HepG2 (cell line): ENCODE data around the gene PHKB.

ENCODE experiments used
- CTCF ChIP-seq: sonication (generic); formaldehyde crosslinking; IDR thresholded peaks from 2 replicates; pipeline ENCODE4 v1.5.0; 2020; ENCODE audit warnings: mild to moderate bottlenecking, missing genetic modification reagents, moderate library complexity
- ESRRA ChIP-seq: sonication (generic); formaldehyde crosslinking; IDR thresholded peaks from 2 replicates; pipeline ENCODE4 v1.5.1; 2020; ENCODE audit warnings: mild to moderate bottlenecking, low read depth, missing genetic modification reagents
- IKZF1 ChIP-seq: fragments of 450-650 bp; IDR thresholded peaks from 2 replicates; pipeline ENCODE4 v1.7.1; 2016
- MXI1 ChIP-seq: IDR thresholded peaks from 3 replicates; pipeline ENCODE4 v1.6.1; 2012; ENCODE audit warnings: low read depth, low read length, inconsistent platforms, borderline replicate concordance
- MYNN ChIP-seq: sonication (generic); formaldehyde crosslinking; IDR thresholded peaks from 2 replicates; pipeline ENCODE4 v1.4.0; 2020; ENCODE audit warnings: mild to moderate bottlenecking, low read depth, missing genetic modification reagents
- NBN ChIP-seq: fragments of 450-650 bp; conservative IDR thresholded peaks from 2 replicates; pipeline ENCODE4 v1.6.1; 2017
- PAX8 ChIP-seq: sonication (generic); formaldehyde crosslinking; IDR thresholded peaks from 2 replicates; pipeline ENCODE4 v1.8.0; 2022; ENCODE audit warnings: mild to moderate bottlenecking, missing genetic modification reagents, borderline replicate concordance
- SIN3A ChIP-seq: IDR thresholded peaks from 2 replicates; pipeline ENCODE4 v1.6.1; 2011; ENCODE audit warnings: low read depth, mild to moderate bottlenecking, control low read depth, low read length, borderline replicate concordance
- TBP ChIP-seq: sonication (generic); formaldehyde crosslinking; IDR thresholded peaks from 2 replicates; pipeline ENCODE4 v1.5.0; 2020; ENCODE audit warnings: missing genetic modification reagents
- TFAP4 ChIP-seq: sonication (generic); IDR thresholded peaks from 2 replicates; pipeline ENCODE4 v1.6.1; 2016; ENCODE audit warnings: low read depth, borderline replicate concordance
- YEATS2 ChIP-seq: sonication (generic); formaldehyde crosslinking; IDR thresholded peaks from 2 replicates; pipeline ENCODE4 v1.4.0; 2020; ENCODE audit warnings: missing genetic modification reagents, borderline replicate concordance
- ZNF101 ChIP-seq: sonication (generic); formaldehyde crosslinking; IDR thresholded peaks from 2 replicates; pipeline ENCODE4 v1.4.0; 2020; ENCODE audit warnings: mild to moderate bottlenecking, low read depth, missing genetic modification reagents, borderline replicate concordance
- TF ChIP-seq, protein P1 (sequence below): sonication (generic); formaldehyde crosslinking; conservative IDR thresholded peaks from 2 replicates; pipeline ENCODE4 v1.8.0; 2022; ENCODE audit warnings: mild to moderate bottlenecking, moderate library complexity, missing genetic modification reagents
- TF ChIP-seq, protein P2 (sequence below): sonication (generic); formaldehyde crosslinking; IDR thresholded peaks from 2 replicates; pipeline ENCODE4 v1.4.0; 2020; ENCODE audit warnings: mild to moderate bottlenecking, missing genetic modification reagents

- no peak for TF ChIP-seq ZNF101
- no peak for TF ChIP-seq TFAP4
- TF ChIP-seq IKZF1 = no peak
- TF ChIP-seq, protein P1, sequence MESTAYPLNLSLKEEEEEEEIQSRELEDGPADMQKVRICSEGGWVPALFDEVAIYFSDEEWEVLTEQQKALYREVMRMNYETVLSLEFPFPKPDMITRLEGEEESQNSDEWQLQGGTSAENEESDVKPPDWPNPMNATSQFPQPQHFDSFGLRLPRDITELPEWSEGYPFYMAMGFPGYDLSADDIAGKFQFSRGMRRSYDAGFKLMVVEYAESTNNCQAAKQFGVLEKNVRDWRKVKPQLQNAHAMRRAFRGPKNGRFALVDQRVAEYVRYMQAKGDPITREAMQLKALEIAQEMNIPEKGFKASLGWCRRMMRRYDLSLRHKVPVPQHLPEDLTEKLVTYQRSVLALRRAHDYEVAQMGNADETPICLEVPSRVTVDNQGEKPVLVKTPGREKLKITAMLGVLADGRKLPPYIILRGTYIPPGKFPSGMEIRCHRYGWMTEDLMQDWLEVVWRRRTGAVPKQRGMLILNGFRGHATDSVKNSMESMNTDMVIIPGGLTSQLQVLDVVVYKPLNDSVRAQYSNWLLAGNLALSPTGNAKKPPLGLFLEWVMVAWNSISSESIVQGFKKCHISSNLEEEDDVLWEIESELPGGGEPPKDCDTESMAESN (CRISPR knock-in tag) = no peak
- no peak for TF ChIP-seq NBN
- no peak for TF ChIP-seq MXI1
- TF ChIP-seq, protein P2, sequence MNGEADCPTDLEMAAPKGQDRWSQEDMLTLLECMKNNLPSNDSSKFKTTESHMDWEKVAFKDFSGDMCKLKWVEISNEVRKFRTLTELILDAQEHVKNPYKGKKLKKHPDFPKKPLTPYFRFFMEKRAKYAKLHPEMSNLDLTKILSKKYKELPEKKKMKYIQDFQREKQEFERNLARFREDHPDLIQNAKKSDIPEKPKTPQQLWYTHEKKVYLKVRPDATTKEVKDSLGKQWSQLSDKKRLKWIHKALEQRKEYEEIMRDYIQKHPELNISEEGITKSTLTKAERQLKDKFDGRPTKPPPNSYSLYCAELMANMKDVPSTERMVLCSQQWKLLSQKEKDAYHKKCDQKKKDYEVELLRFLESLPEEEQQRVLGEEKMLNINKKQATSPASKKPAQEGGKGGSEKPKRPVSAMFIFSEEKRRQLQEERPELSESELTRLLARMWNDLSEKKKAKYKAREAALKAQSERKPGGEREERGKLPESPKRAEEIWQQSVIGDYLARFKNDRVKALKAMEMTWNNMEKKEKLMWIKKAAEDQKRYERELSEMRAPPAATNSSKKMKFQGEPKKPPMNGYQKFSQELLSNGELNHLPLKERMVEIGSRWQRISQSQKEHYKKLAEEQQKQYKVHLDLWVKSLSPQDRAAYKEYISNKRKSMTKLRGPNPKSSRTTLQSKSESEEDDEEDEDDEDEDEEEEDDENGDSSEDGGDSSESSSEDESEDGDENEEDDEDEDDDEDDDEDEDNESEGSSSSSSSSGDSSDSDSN = no peak
- no peak for TF ChIP-seq TBP (CRISPR knock-in tag)
- TF ChIP-seq CTCF = no peak
- no peak for TF ChIP-seq SIN3A
- TF ChIP-seq YEATS2 = no peak
- TF ChIP-seq PAX8 (CRISPR knock-in tag) = no peak
- no peak for TF ChIP-seq MYNN (CRISPR knock-in tag)
- TF ChIP-seq ESRRA (CRISPR knock-in tag) = no peak
These were observed 268.6 kb downstream of the PHKB start for GRCh38 chr16:47729701-47730100.
